HG03175 (cell line): ENCODE results near the gene CMIP.
A peak's percentile ranks its signal among the peaks of the same experiment; 100 is the strongest.
"Not testable (repeated sequence)": the region's sequence is repeated elsewhere in the genome, so short reads cannot be mapped to it uniquely, and the experiment has no call there.

Experiments
- ATAC-seq: cut with Tn5 transposase; IDR thresholded peaks from one replicate; pipeline ENCODE4 v1.9.1; 2021; ENCODE audit warnings: mild to moderate bottlenecking, moderate library complexity; ENCODE audit not compliant: unreplicated experiment

CMIP gene

GRCh38 chr16:81421126-81421525 lies 23.5 kb upstream of the CMIP start:
- no peak for ATAC-seq

- ATAC-seq = no peak
Observed at GRCh38 chr16:81421536-81421935, 23.1 kb upstream of the CMIP start.

GRCh38 chr16:81422153-81422552 lies 22.5 kb upstream of the CMIP start:
- not testable (repeated sequence) for ATAC-seq

- no peak for ATAC-seq
Observed at GRCh38 chr16:81424771-81425170, 19.8 kb upstream of the CMIP start.

- no peak for ATAC-seq
Observed at GRCh38 chr16:81427219-81427618, 17.4 kb upstream of the CMIP start.

- ATAC-seq = no peak
Observed at GRCh38 chr16:81429045-81429521, 15.5 kb upstream of the CMIP start.

- ATAC-seq = no peak
Observed at GRCh38 chr16:81431554-81432353, 12.9 kb upstream of the CMIP start.

- ATAC-seq = no peak
Observed at GRCh38 chr16:81432937-81433557, 11.6 kb upstream of the CMIP start.

- ATAC-seq = no peak
Observed at GRCh38 chr16:81435103-81435502, 9.5 kb upstream of the CMIP start.

- ATAC-seq = no peak
Observed at GRCh38 chr16:81435567-81435966, 9.0 kb upstream of the CMIP start.

- no peak for ATAC-seq
Observed at GRCh38 chr16:81436386-81436785, 8.2 kb upstream of the CMIP start.

GRCh38 chr16:81437865-81438264 lies 6.7 kb upstream of the CMIP start:
- no peak for ATAC-seq

- no peak for ATAC-seq
Observed at GRCh38 chr16:81440888-81441761, 3.5 kb upstream of the CMIP start.

- no peak for ATAC-seq
Observed at GRCh38 chr16:81442220-81442915, 2.2 kb upstream of the CMIP start.

GRCh38 chr16:81442916-81443687 lies 1.5 kb upstream of the CMIP start:
- ATAC-seq = no peak

GRCh38 chr16:81443688-81444447 lies 740 bp upstream of the CMIP start:
- ATAC-seq = no peak

- ATAC-seq = peak; percentile 30
Observed at GRCh38 chr16:81445143-81445961, 744 bp downstream of the CMIP start.
